OCI-LY1 (cell line): ENCODE results near the gene SLAIN1.

Experiments
- EZH2 ChIP-seq: fragments of 200-600 bp; sonication (generic), shearing (Covaris generic); IDR thresholded peaks from 2 replicates; pipeline ENCODE4 v1.8.0; 2017; ENCODE audit warnings: borderline replicate concordance, mixed run types, mild to moderate bottlenecking, antibody characterized with exemption, low read length, moderate library complexity, mixed read lengths
- TF ChIP-seq, protein P1 (sequence below): fragments of 200-600 bp; sonication (generic), shearing (Covaris generic); IDR thresholded peaks from 2 replicates; pipeline ENCODE4 v1.5.1; 2017; ENCODE audit warnings: mild to moderate bottlenecking, antibody characterized with exemption, low read length, moderate library complexity, mixed read lengths

- TF ChIP-seq, protein P1, sequence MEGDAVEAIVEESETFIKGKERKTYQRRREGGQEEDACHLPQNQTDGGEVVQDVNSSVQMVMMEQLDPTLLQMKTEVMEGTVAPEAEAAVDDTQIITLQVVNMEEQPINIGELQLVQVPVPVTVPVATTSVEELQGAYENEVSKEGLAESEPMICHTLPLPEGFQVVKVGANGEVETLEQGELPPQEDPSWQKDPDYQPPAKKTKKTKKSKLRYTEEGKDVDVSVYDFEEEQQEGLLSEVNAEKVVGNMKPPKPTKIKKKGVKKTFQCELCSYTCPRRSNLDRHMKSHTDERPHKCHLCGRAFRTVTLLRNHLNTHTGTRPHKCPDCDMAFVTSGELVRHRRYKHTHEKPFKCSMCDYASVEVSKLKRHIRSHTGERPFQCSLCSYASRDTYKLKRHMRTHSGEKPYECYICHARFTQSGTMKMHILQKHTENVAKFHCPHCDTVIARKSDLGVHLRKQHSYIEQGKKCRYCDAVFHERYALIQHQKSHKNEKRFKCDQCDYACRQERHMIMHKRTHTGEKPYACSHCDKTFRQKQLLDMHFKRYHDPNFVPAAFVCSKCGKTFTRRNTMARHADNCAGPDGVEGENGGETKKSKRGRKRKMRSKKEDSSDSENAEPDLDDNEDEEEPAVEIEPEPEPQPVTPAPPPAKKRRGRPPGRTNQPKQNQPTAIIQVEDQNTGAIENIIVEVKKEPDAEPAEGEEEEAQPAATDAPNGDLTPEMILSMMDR: no peak
- TF ChIP-seq EZH2: no peak
These were observed at the start of gene SLAIN1 for GRCh38 chr13:77697217-77698103.
